Activated CD4-positive, CD25-positive, alpha-beta regulatory T cell treated with anti-CD3 and anti-CD28 coated beads, Interleukin-2, amount 50 U/mL, for 72 hours (primary cell): ENCODE results near the gene INPP5A.

Experiments
- DNase-seq: peaks from one replicate; pipeline ENCODE4 v3.0.0; 2021

The INPP5A gene

GRCh38 chr10:132601567-132601966 is 64.0 kb downstream of the INPP5A start:
- DNase-seq: no peak

GRCh38 chr10:132602614-132603013 is 65.0 kb downstream of the INPP5A start:
- DNase-seq: no peak

GRCh38 chr10:132603851-132604533 is 66.4 kb downstream of the INPP5A start:
- no peak for DNase-seq

- no peak for DNase-seq
Observed at GRCh38 chr10:132604686-132605085, 67.1 kb downstream of the INPP5A start.

GRCh38 chr10:132605390-132605789 is 67.8 kb downstream of the INPP5A start:
- no peak for DNase-seq

GRCh38 chr10:132606031-132606491 is 68.5 kb downstream of the INPP5A start:
- no peak for DNase-seq

GRCh38 chr10:132606536-132607316 is 69.1 kb downstream of the INPP5A start:
- DNase-seq: no peak

- no peak for DNase-seq
Observed at GRCh38 chr10:132607491-132607890, 69.9 kb downstream of the INPP5A start.

GRCh38 chr10:132607961-132608495 is 70.4 kb downstream of the INPP5A start:
- no peak for DNase-seq

GRCh38 chr10:132608511-132609195 is 71.1 kb downstream of the INPP5A start:
- DNase-seq: no peak

GRCh38 chr10:132609211-132609610 is 71.6 kb downstream of the INPP5A start:
- no peak for DNase-seq

GRCh38 chr10:132610071-132610701 is 72.6 kb downstream of the INPP5A start:
- DNase-seq: no peak

- no peak for DNase-seq
Observed at GRCh38 chr10:132611026-132611910, 73.7 kb downstream of the INPP5A start.

GRCh38 chr10:132611986-132612385 is 74.4 kb downstream of the INPP5A start:
- no peak for DNase-seq

GRCh38 chr10:132612571-132613504 is 75.3 kb downstream of the INPP5A start:
- DNase-seq: no peak

GRCh38 chr10:132613566-132614348 is 76.2 kb downstream of the INPP5A start:
- DNase-seq: no peak

- DNase-seq: no peak
Observed at GRCh38 chr10:132614431-132615340, 77.1 kb downstream of the INPP5A start.

- DNase-seq: no peak
Observed at GRCh38 chr10:132615341-132616169, 78.0 kb downstream of the INPP5A start.
